ENCODE data around the gene TENM3. TPM values are rescaled to one million over a fixed set of nuclear protein-coding genes. Genes with fewer than 3 reads are reported as not detected.

TENM3 gene
- total and polyA plus RNA-seq, 12 donors: 2.6 to 54.4 (median 42.8) TPM

DNA sequence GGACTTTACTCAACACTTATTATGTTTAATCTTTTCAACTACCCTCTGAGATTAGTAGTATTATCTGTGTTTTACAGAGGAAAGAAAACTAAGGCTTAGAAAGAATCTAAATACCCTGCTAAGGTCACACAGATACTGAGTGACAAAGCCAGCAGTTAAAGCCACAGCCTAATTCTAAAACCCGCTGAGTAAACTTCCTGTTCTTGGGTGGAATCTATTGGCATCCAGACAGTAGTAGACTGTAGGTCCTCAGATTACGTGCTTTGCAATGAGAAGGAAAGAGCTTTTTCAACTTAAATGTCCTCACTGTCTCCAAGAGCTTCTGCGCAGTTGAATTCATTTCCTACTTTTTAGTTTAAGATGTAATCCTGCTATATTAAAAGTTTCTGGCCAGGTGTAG lies 126.0 kb downstream of the TENM3 start:
- Histone ChIP-seq H3K4me1 (replicated peaks in 1 of 2) (no peaks in the 10 kb centered on the region), H3K4me3 (no peak overlapping the region), H3K9me3 (replicated peaks in 1 of 3) (no peaks in the 10 kb centered on the region), H3K27ac (no peak overlapping the region), H3K36me3 (replicated peaks in 1 of 2) (no peaks in the 10 kb centered on the region), H3K27me3 (no peaks in the 10 kb centered on the region)
- 76 to 81% (median 78%) methylated on average over 3 of the region's 3 CpGs for WGBS, 4 donors
- TF ChIP-seq, protein P1, sequence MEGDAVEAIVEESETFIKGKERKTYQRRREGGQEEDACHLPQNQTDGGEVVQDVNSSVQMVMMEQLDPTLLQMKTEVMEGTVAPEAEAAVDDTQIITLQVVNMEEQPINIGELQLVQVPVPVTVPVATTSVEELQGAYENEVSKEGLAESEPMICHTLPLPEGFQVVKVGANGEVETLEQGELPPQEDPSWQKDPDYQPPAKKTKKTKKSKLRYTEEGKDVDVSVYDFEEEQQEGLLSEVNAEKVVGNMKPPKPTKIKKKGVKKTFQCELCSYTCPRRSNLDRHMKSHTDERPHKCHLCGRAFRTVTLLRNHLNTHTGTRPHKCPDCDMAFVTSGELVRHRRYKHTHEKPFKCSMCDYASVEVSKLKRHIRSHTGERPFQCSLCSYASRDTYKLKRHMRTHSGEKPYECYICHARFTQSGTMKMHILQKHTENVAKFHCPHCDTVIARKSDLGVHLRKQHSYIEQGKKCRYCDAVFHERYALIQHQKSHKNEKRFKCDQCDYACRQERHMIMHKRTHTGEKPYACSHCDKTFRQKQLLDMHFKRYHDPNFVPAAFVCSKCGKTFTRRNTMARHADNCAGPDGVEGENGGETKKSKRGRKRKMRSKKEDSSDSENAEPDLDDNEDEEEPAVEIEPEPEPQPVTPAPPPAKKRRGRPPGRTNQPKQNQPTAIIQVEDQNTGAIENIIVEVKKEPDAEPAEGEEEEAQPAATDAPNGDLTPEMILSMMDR (IDR thresholded peaks at IDR 0.05): no peak
- TF ChIP-seq POLR2A (IDR thresholded peaks at IDR 0.05): no peak
- no peak for DNase-seq
- intact Hi-C loops (cut with DNase I): no loop called here

DNA sequence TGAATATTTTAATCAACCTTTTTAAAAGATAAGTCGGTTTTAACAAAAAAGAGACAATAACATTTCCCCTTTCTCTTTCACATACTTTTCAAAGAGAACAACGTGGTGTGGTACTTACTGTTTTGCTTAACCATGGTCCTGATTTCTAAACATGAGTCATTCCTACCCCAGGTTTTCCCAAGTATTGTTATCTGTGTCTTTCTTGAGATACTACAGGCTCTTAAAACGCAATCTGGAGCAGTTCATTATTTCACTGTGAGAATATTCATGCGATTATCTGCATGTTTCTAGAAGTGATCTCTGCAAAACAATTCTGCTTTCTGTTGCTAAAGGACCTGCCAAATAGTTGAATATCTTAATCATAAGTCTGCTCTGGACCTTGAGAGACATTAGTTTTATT lies 127.3 kb downstream of the TENM3 start:
- DNase-seq: no peak
- H3K27me3 ChIP-seq: no peaks in the 10 kb centered on the region
- H3K27ac ChIP-seq: no peak overlapping the region
- no peak for TF ChIP-seq POLR2A (IDR thresholded peaks at IDR 0.05)
- TF ChIP-seq, protein P1 (IDR thresholded peaks at IDR 0.05): no peak
- H3K4me3 ChIP-seq: no peak overlapping the region
- intact Hi-C loops (cut with DNase I): no loop called here
- no peaks in the 10 kb centered on the region for H3K9me3 ChIP-seq (replicated peaks in 1 of 3)
- WGBS, 4 donors: 80 to 88% (median 85%) methylated on average over 4 of the region's 4 CpGs
- no peaks in the 10 kb centered on the region for H3K4me1 ChIP-seq (replicated peaks in 1 of 2)
- no peaks in the 10 kb centered on the region for H3K36me3 ChIP-seq (replicated peaks in 1 of 2)

DNA sequence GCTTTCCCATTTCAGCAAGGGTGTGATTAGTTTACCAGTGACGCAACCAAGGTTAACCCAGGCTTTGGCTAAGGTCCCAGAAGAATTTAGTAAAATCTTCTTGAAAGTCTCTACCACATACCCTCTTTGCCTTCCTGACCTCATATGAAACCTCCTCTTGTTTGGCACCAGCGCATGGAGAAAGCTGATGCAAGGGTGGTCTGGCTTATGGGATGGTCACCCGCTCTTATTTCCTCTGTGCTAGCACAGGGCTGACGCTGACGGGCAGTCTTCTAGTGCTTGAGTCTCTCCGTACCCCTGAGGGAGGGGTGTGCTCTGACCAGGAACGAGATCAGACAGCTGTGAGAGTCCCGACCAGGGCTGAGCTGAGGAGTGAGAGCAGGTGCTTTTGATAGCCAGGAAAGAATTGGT lies 137.6 kb downstream of the TENM3 start:
- Histone ChIP-seq H3K4me3 (no peak overlapping the region), H3K4me1 (replicated peaks in 1 of 2) (peaks cover 0 to 6% of the 10 kb centered on the region in 2 donors)
- TF ChIP-seq, protein P1 (IDR thresholded peaks at IDR 0.05): no peak
- no peak for TF ChIP-seq POLR2A (IDR thresholded peaks at IDR 0.05)

DNA sequence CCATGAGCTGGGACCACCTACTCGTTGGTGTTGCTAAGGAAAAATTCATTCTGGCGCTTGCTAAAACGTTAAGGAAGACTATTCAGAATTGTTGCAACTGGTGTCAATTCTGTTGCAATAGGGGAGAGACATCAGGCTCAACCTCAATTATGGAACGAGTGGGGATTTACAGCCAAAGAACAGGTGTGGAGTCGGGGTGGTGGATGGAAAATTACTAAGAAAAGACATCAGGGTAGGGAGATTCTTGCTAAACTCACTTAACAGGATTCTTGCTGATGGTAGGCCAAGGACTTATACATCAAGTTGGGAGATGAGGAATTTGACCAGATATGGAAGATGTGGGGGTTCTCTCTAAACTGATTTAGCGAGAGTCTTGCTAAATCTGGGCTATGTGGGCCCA lies 139.7 kb downstream of the TENM3 start:
- Histone ChIP-seq H3K4me1 (replicated peaks in 1 of 2) (peaks cover 0 to 6% of the 10 kb centered on the region in 2 donors), H3K4me3 (no peak overlapping the region), H3K27me3 (no peaks in the 10 kb centered on the region), H3K27ac (no peak overlapping the region), H3K36me3 (replicated peaks in 1 of 2) (no peaks in the 10 kb centered on the region), H3K9me3 (replicated peaks in 1 of 3) (no peaks in the 10 kb centered on the region)
- DNase-seq: no peak
- intact Hi-C loops (cut with DNase I): no loop called here
- TF ChIP-seq POLR2A (IDR thresholded peaks at IDR 0.05): no peak
- TF ChIP-seq, protein P1 (IDR thresholded peaks at IDR 0.05): no peak
- 76 to 89% (median 78%) methylated on average over 6 of the region's 6 CpGs for WGBS, 4 donors

More for the DNA sequence above, 137.6 kb downstream of the TENM3 start:
- intact Hi-C loops (cut with DNase I): no loop called here
- Histone ChIP-seq H3K27ac (no peak overlapping the region), H3K27me3 (no peaks in the 10 kb centered on the region), H3K36me3 (replicated peaks in 1 of 2) (no peaks in the 10 kb centered on the region), H3K9me3 (replicated peaks in 1 of 3) (no peaks in the 10 kb centered on the region)
- peak in 2 of 7 donors; percentile 31 to 37 for DNase-seq
- 84 to 90% (median 85%) methylated on average over 8 of the region's 8 CpGs for WGBS, 4 donors

Data from adrenal gland (tissue), 12 donors.